Activated T-cell treated with anti-CD3 and anti-CD28 coated beads for 48 hours (primary cell): ENCODE data around the gene MT1A.
"Not testable (repeated sequence)": the region's sequence is repeated elsewhere in the genome, so short reads cannot be mapped to it uniquely, and the experiment has no call there.

ENCODE experiments used
- DNase-seq: peaks from one replicate; pipeline ENCODE4 v3.0.0-alpha.2; 2020; ENCODE audit warnings: low read depth

The MT1A gene

GRCh38 chr16:56657555-56658326, 19.3 kb downstream of the MT1A start, which contains the start of gene MT1F:
Gene MT1F (plus strand): TSS chr16:56657959. CDS start chr16:56658059, 100 bp downstream.
- DNase-seq, result peak; percentile 68

- DNase-seq, result no peak
These were observed 19.9 kb downstream of the MT1A start for GRCh38 chr16:56658327-56658875.

- DNase-seq, result no peak
These were observed 24.2 kb downstream of the MT1A start for GRCh38 chr16:56662357-56663354.

- DNase-seq, result no peak
These were observed 26.0 kb downstream of the MT1A start for GRCh38 chr16:56664506-56664905.

- not testable (repeated sequence) for DNase-seq
These were observed 27.1 kb downstream of the MT1A start for GRCh38 chr16:56665286-56666261.

GRCh38 chr16:56667581-56668571, 29.4 kb downstream of the MT1A start, which contains the start of gene MT1G:
Gene MT1G (minus strand): TSS chr16:56668065. CDS start chr16:56667993, 72 bp downstream.
- peak; percentile 49 for DNase-seq

- DNase-seq, result peak; percentile 30
These were observed 30.8 kb downstream of the MT1A start, which contains the start of gene MT1H for GRCh38 chr16:56669005-56669839. Gene MT1H (plus strand): TSS chr16:56669814. CDS start chr16:56669885, 71 bp downstream.

- no peak for DNase-seq
These were observed 31.6 kb downstream of the MT1A start for GRCh38 chr16:56669840-56670619.

GRCh38 chr16:56670620-56670934, 32.1 kb downstream of the MT1A start:
- DNase-seq, result no peak

GRCh38 chr16:56671691-56672090, 33.2 kb downstream of the MT1A start:
- not testable (repeated sequence) for DNase-seq

- DNase-seq, result not testable (repeated sequence)
These were observed 33.7 kb downstream of the MT1A start for GRCh38 chr16:56672171-56672570.

GRCh38 chr16:56672761-56673536, 34.5 kb downstream of the MT1A start:
- no peak for DNase-seq

GRCh38 chr16:56673921-56674320, 35.5 kb downstream of the MT1A start:
- no peak for DNase-seq

- DNase-seq, result not testable (repeated sequence)
These were observed 36.1 kb downstream of the MT1A start for GRCh38 chr16:56674570-56674969.

- DNase-seq, result peak; percentile 40
These were observed 37.3 kb downstream of the MT1A start for GRCh38 chr16:56675685-56676210.

- DNase-seq, result no peak
These were observed 39.0 kb downstream of the MT1A start for GRCh38 chr16:56677474-56677873.
